Erythroblast (primary cell): ENCODE measurements around the gene ZFX.

Source experiments
- GATA1 ChIP-seq: IDR thresholded peaks from 2 replicates; pipeline ENCODE4 v1.6.1; 2011; ENCODE audit warnings: low read depth, mild to moderate bottlenecking, control low read depth, low read length, moderate library complexity
- POLR2A ChIP-seq: IDR thresholded peaks from 2 replicates; pipeline ENCODE4 v1.6.1; 2011; ENCODE audit warnings: mild to moderate bottlenecking, low read length

GRCh38 chrX:24150051-24150790 lies 692 bp downstream of the ZFX start:
- peak; percentile 48 for TF ChIP-seq POLR2A
- TF ChIP-seq GATA1, result no peak
